Smooth muscle cell (in vitro differentiated cells): ENCODE results near the gene NKPD1. TPM values are rescaled to one million over a fixed set of nuclear protein-coding genes. Genes with fewer than 3 reads are reported as not detected.

ENCODE experiments used
- DNase-seq: peaks from one replicate; lab custom pipeline; 2025; ENCODE audit not compliant: unreplicated experiment; lab: John Stamatoyannopoulos, UW
- H2AFZ ChIP-seq: fragments of 200-600 bp; sonication (generic); 2 replicates; pipeline ENCODE4 v1.6.0; 2016; ENCODE audit warnings: antibody characterized with exemption, low read depth, mild to moderate bottlenecking
- H3F3A ChIP-seq: fragments of 200-600 bp; sonication (generic); 2 replicates; pipeline ENCODE4 v1.6.0; 2017; ENCODE audit warnings: antibody characterized with exemption, low read depth
- H3K27ac ChIP-seq: fragments of 200-600 bp; sonication (generic); 2 replicates; pipeline ENCODE4 v1.5.1; 2016; ENCODE audit warnings: low read depth, mild to moderate bottlenecking
- H3K27me3 ChIP-seq: fragments of 200-600 bp; sonication (generic); 2 replicates; pipeline ENCODE4 v1.6.1; 2016; ENCODE audit warnings: low read depth, mild to moderate bottlenecking
- H3K36me3 ChIP-seq: fragments of 200-600 bp; sonication (generic); 2 replicates; pipeline ENCODE4 v1.5.1; 2016; ENCODE audit warnings: low read depth
- H3K4me1 ChIP-seq: fragments of 200-600 bp; sonication (generic); 2 replicates; pipeline ENCODE4 v1.5.1; 2016; ENCODE audit warnings: low read depth
- H3K4me2 ChIP-seq: fragments of 200-600 bp; sonication (generic); 2 replicates; pipeline ENCODE4 v1.6.0; 2016; ENCODE audit warnings: mild to moderate bottlenecking
- H3K4me3 ChIP-seq: fragments of 200-600 bp; sonication (generic); 2 replicates; pipeline ENCODE4 v1.5.1; 2016; ENCODE audit warnings: mild to moderate bottlenecking
- H3K79me2 ChIP-seq: fragments of 200-600 bp; sonication (generic); 2 replicates; pipeline ENCODE4 v1.6.0; 2016; ENCODE audit warnings: low read depth, mild to moderate bottlenecking
- H3K9ac ChIP-seq: fragments of 200-600 bp; sonication (generic); 2 replicates; pipeline ENCODE4 v1.6.0; 2016; ENCODE audit warnings: low read depth
- H3K9me3 ChIP-seq: fragments of 200-600 bp; sonication (generic); replicated peaks from 2 replicates; pipeline ENCODE4 v1.5.1; 2016; ENCODE audit warnings: low read depth
- H4K20me1 ChIP-seq: fragments of 200-600 bp; sonication (generic); 2 replicates; pipeline ENCODE4 v1.6.0; 2016; ENCODE audit warnings: low read depth
- CTCF ChIP-seq: fragments of 200-600 bp; sonication (generic); IDR thresholded peaks from 2 replicates; pipeline ENCODE4 v1.5.1; 2017; ENCODE audit warnings: borderline replicate concordance, mild to moderate bottlenecking, antibody characterized with exemption; ENCODE audit not compliant: insufficient read depth, poor library complexity, severe bottlenecking
- WGBS: methylation state at CpG from one replicate; pipeline ENCODE4 v1.1.7; 2016; ENCODE audit warnings: low lambda C conversion rate; 5-methylcytosine and 5-hydroxymethylcytosine counted together
- polyA plus RNA-seq: library from polyadenylated mRNA; unstranded; fragments of >200 nt; fragmentation: Nextera tagmentation; extraction: Ambion mirVana; gene quantifications from 2 replicates; pipeline ENCODE4 v1.2.1, GENCODE V29; 2016
- total RNA-seq: library from RNA; depleted of rRNA; stranded (reverse); fragments of >200 nt; gene quantifications from 2 replicates; pipeline ENCODE4 v1.2.3, GENCODE V29; 2014

The NKPD1 gene
- total and polyA plus RNA-seq, 2 experiments from 2014 or later, result 0.13 to 1.6 TPM

- no peak overlapping the region for H3K4me2 ChIP-seq
- H3K4me1 ChIP-seq, result no peaks in the 10 kb centered on the region
- H3K9me3 ChIP-seq, result no peaks in the 10 kb centered on the region
- no peak overlapping the region for H2AFZ ChIP-seq
- no peaks in the 10 kb centered on the region for H3F3A ChIP-seq
- no peak overlapping the region for H3K9ac ChIP-seq
- 94% methylated on average over 6 of the region's 6 CpGs for WGBS
- no peaks in the 10 kb centered on the region for H3K79me2 ChIP-seq
- H3K36me3 ChIP-seq, result no peaks in the 10 kb centered on the region
- DNase-seq, result no peak
- H3K27me3 ChIP-seq, result no peaks in the 10 kb centered on the region
- TF ChIP-seq CTCF, result no peak
- no peak overlapping the region for H3K4me3 ChIP-seq
- H3K27ac ChIP-seq, result no peak overlapping the region
- no peaks in the 10 kb centered on the region for H4K20me1 ChIP-seq
Measured at GRCh38 chr19:45202637-45203036, 41.9 kb upstream of the NKPD1 start.

- peak; percentile 29 for TF ChIP-seq CTCF
Measured at GRCh38 chr19:45200568-45200967, 39.8 kb upstream of the NKPD1 start.

GRCh38 chr19:45195764-45196163 is 35.0 kb upstream of the NKPD1 start:
- no peaks in the 10 kb centered on the region for H3K9me3 ChIP-seq
- no peaks in the 10 kb centered on the region for H4K20me1 ChIP-seq
- H2AFZ ChIP-seq, result no peak overlapping the region
- no peak overlapping the region for H3K4me2 ChIP-seq
- H3K27ac ChIP-seq, result no peak overlapping the region
- H3K27me3 ChIP-seq, result no peaks in the 10 kb centered on the region
- no peak for DNase-seq
- no peaks in the 10 kb centered on the region for H3K36me3 ChIP-seq
- no peaks in the 10 kb centered on the region for H3K79me2 ChIP-seq
- no peaks in the 10 kb centered on the region for H3K4me1 ChIP-seq
- TF ChIP-seq CTCF, result no peak
- no peaks in the 10 kb centered on the region for H3F3A ChIP-seq
- H3K4me3 ChIP-seq, result no peak overlapping the region
- WGBS, result 72% methylated on average over 6 of the region's 6 CpGs
- no peak overlapping the region for H3K9ac ChIP-seq

More at GRCh38 chr19:45200568-45200967, 39.8 kb upstream of the NKPD1 start:
- Histone ChIP-seq H3K9ac (no peak overlapping the region), H3K79me2 (no peaks in the 10 kb centered on the region), H3K27ac (no peak overlapping the region), H3K36me3 (no peaks in the 10 kb centered on the region), H3F3A (no peaks in the 10 kb centered on the region), H3K4me1 (no peaks in the 10 kb centered on the region), H3K4me2 (no peak overlapping the region), H4K20me1 (no peaks in the 10 kb centered on the region), H3K4me3 (no peak overlapping the region), H2AFZ (no peak overlapping the region), H3K27me3 (no peaks in the 10 kb centered on the region), H3K9me3 (no peaks in the 10 kb centered on the region)
- DNase-seq, result no peak
- 60% methylated on average over 4 of the region's 4 CpGs for WGBS

- no peak for DNase-seq
- H3K4me1 ChIP-seq, result no peaks in the 10 kb centered on the region
- no peak overlapping the region for H2AFZ ChIP-seq
- no peak for TF ChIP-seq CTCF
- H3K4me2 ChIP-seq, result no peak overlapping the region
- no peaks in the 10 kb centered on the region for H3K79me2 ChIP-seq
- H3K27me3 ChIP-seq, result no peaks in the 10 kb centered on the region
- H3K36me3 ChIP-seq, result no peaks in the 10 kb centered on the region
- no peaks in the 10 kb centered on the region for H3F3A ChIP-seq
- H3K9ac ChIP-seq, result no peak overlapping the region
- H4K20me1 ChIP-seq, result no peaks in the 10 kb centered on the region
- no peak overlapping the region for H3K27ac ChIP-seq
- H3K9me3 ChIP-seq, result no peaks in the 10 kb centered on the region
- H3K4me3 ChIP-seq, result no peak overlapping the region
- WGBS, result 83% methylated on average over 4 of the region's 4 CpGs
Measured at GRCh38 chr19:45191375-45191774, 30.6 kb upstream of the NKPD1 start.
